GM21619 (cell line): ENCODE results near the gene ZNF664.

Experiments used
- ATAC-seq: cut with Tn5 transposase; IDR thresholded peaks from one replicate; pipeline ENCODE4 v1.9.1; 2021; ENCODE audit not compliant: unreplicated experiment

The ZNF664 gene

DNA sequence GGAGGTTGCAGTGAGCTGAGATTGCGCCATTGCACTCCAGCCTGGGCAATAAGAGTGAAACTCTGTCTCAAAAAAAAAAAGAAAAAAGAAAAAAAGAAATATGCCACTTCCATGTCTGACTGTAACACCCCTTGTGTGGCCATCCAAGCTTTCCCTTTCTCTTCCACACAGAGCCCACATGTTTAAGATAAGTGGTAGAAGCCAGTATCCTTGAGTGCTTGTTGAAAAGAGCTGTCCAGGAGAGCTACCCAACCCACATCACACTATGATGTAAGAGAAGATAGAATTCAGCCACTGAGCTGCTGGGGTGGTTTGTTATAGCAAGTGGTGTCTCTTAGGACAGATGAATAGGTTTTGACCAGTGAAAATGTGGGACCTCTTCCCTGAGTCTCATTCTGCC lies 82.1 kb downstream of the ZNF664 start:
- no peak for ATAC-seq

GRCh38 chr12:124057691-124058090 lies 84.7 kb downstream of the ZNF664 start:
- ATAC-seq, result no peak

- no peak for ATAC-seq
Measured at GRCh38 chr12:124059752-124060151, 86.7 kb downstream of the ZNF664 start.
